ENCODE measurements around the gene SLC1A4.

- TF ChIP-seq, protein P1, sequence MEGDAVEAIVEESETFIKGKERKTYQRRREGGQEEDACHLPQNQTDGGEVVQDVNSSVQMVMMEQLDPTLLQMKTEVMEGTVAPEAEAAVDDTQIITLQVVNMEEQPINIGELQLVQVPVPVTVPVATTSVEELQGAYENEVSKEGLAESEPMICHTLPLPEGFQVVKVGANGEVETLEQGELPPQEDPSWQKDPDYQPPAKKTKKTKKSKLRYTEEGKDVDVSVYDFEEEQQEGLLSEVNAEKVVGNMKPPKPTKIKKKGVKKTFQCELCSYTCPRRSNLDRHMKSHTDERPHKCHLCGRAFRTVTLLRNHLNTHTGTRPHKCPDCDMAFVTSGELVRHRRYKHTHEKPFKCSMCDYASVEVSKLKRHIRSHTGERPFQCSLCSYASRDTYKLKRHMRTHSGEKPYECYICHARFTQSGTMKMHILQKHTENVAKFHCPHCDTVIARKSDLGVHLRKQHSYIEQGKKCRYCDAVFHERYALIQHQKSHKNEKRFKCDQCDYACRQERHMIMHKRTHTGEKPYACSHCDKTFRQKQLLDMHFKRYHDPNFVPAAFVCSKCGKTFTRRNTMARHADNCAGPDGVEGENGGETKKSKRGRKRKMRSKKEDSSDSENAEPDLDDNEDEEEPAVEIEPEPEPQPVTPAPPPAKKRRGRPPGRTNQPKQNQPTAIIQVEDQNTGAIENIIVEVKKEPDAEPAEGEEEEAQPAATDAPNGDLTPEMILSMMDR (IDR thresholded peaks at IDR 0.05; ENCODE audit: low read length) = no peak
- TF ChIP-seq EZH2 (optimal IDR thresholded peaks at IDR 0.05; ENCODE audit: low read depth, low read length) (no peak), EZH2phosphoT487 (IDR thresholded peaks at IDR 0.05; ENCODE audit: low read length) (no peak)
Observed at GRCh38 chr2:65022189-65022588, 33.0 kb downstream of the SLC1A4 start.
